Suppressor macrophage treated with lipopolysaccharide for 1 hour (primary cell): Measurements from ENCODE around the gene EFHD2.
A peak's percentile ranks its signal among the peaks of the same experiment; 100 is the strongest.
"Not testable (repeated sequence)": the region's sequence is repeated elsewhere in the genome, so short reads cannot be mapped to it uniquely, and the experiment has no call there.

Source experiments
- DNase-seq, 3 donors: peaks; one replicate each; pipeline ENCODE4 v3.0.0-alpha.2; 2020 to 2022

The EFHD2 gene, protein sequence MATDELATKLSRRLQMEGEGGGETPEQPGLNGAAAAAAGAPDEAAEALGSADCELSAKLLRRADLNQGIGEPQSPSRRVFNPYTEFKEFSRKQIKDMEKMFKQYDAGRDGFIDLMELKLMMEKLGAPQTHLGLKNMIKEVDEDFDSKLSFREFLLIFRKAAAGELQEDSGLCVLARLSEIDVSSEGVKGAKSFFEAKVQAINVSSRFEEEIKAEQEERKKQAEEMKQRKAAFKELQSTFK

DNA sequence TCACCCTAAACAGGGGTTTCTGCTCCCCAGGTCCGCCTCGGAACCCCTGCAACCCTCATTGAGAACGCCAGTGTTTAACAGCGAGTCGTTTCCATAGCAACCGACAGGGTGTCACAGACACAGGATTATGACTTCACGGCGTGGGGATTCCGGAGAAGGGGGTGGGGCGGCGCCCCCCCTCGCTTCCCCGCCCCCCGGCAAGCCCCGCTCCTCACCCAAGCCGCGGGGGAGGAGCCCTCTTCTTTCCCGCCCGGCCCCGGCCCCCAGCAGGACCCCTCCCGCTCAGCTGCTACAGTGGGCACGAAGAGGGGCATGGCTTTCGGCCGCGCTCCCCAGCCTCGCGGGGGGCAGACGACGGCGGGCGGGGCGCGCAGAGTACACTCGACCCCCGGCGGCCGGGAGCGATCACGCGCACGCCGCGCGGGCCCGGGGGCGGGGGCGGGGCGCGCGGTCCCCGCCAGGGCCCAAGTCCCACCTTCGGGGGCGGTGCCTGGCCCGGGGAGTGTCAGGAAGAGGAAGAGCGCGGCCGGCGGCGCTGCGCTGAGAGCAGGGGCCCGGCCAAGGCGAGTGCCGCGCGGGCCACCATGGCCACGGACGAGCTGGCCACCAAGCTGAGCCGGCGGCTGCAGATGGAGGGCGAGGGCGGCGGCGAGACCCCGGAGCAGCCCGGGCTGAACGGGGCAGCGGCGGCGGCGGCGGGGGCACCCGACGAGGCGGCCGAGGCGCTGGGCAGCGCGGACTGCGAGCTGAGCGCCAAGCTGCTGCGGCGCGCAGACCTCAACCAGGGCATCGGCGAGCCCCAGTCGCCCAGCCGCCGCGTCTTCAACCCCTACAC is at the start of gene EFHD2:
Gene EFHD2, plus strand, starts transcription at position 501 of the 835 bp plus-strand sequence. Its CDS starts 84 bp downstream, at position 585.
- DNase-seq = peak; percentile 97 to 99 (median 98)

DNA sequence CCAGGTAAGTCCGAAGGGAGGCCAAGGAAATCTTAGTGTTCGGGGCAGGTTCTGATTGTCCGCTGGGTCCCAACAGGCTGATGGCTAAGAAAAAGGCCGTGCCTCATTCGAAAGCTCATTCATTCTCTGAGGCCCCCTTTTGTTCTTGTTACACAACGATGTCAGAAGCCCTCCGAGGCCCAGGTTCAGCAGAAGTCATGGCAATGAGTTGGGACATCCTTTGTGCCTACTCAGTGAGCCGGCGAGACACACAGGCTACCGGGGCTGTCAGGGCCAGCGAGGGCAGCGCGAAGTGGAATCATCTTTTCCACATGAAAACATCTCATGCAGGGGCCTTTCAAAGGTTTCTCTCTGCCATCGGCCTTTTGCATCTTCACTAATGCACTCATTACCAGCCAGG is 49.0 kb upstream of the EFHD2 start:
- no peak for DNase-seq

DNA sequence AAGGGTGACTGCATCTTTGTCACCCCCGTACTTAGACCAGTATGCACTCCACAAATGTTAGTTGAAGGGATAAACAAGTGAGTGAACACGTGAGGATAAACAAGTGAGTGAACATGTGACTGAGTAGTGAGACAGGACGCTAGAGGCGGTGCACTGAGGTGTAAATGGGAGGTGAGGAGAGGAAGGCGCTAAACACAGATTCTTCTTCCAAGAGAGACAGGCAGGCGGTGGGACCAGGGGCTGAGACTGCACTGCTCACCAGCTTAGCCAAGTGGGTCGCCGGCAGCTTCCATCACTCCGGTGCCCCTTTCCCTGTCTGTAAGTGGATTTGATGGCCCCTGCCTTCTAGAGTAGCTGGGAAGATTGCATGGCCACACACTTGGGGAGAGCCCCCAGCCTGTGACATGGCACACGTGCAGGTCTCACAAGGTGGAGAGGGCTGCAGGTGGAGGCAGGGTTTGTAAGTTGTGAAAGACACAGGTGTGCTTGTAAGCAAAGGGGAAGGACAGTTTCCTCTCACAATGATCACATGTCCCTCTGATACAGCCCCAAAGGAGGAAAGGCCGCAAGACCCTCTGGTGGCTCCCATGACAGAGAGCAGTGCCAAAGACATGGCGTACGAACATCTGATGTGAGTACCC is 47.5 kb upstream of the EFHD2 start:
- DNase-seq = no peak

DNA sequence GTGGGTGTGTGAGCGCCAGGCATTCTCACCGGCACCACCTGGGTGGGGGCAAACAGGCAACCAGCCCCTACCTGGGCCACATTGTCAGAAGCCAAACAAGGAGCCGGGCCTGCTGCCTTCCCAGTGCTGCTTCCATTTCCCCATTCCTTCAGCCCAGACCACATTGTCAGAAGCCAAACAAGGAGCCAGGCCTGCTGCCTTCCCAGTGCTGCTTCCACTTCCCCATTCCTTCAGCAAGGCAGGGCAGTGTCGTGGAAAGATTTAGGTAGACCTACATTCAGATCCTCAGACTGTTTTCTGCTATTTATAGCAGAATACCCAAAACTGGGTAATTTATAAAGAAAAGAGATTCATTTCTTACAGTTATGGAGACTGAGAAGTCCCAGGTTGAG is 47.0 kb upstream of the EFHD2 start:
- peak; percentile 38 to 51 (median 48) for DNase-seq

DNA sequence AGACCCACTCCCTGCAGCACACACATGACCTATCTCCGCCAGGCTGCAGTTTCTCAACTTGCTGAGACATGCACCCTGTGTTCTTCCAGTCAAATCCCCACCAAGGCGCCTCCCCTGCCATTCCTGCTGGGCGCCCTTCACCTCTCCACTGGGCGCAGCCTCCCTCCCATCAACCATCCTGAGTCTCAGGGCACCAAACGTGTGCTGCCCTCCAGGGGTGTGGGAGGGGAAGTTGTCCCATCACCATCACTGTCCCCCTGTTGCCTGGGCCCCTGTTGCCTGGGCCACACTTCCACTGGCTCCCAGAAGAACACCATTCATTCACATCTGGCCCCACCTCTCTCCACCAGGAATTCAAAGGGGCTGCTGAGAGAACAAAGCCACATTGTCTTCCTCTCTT is 44.9 kb upstream of the EFHD2 start:
- DNase-seq = no peak

DNA sequence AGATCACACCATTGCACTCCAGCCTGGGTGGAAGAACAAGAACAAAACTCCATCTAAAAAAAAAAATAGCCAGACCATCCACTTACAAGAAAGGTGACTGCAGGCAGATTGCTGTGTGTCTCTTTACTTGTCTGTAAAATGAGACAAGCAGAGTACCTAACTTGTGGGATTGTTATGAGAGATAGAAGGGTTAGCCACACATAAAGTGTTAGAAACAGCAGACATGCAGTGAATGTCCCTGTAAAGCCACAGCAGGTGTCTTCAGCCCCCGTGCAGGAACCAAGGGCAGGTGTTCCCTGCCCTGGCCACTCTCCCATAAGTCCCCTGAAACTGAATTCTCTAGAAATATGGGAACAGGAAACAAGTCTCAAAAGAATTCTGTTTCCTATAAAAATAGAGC is 40.8 kb upstream of the EFHD2 start:
- no peak for DNase-seq

DNA sequence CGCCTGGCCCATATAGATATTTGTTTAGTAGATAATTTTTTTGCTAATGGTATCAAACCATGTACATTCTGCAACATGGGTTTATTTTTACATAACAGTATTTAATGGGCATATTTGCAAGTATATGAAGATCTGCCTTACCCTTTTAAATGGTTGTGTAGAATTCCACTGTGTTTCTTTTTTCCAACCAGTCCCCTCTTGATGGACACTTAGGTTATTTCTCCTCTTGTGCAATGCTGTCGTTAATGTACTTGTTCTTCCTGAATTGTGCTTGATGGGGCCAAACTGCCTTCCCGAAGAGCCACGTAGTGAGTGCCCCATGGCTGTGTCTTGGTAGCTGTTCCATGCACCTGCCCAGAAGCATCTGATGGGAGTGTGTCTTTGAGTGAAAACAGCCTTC is 39.4 kb upstream of the EFHD2 start:
- no peak for DNase-seq

GRCh38 chr1:15370781-15371520 is 38.7 kb upstream of the EFHD2 start:
- no peak for DNase-seq

DNA sequence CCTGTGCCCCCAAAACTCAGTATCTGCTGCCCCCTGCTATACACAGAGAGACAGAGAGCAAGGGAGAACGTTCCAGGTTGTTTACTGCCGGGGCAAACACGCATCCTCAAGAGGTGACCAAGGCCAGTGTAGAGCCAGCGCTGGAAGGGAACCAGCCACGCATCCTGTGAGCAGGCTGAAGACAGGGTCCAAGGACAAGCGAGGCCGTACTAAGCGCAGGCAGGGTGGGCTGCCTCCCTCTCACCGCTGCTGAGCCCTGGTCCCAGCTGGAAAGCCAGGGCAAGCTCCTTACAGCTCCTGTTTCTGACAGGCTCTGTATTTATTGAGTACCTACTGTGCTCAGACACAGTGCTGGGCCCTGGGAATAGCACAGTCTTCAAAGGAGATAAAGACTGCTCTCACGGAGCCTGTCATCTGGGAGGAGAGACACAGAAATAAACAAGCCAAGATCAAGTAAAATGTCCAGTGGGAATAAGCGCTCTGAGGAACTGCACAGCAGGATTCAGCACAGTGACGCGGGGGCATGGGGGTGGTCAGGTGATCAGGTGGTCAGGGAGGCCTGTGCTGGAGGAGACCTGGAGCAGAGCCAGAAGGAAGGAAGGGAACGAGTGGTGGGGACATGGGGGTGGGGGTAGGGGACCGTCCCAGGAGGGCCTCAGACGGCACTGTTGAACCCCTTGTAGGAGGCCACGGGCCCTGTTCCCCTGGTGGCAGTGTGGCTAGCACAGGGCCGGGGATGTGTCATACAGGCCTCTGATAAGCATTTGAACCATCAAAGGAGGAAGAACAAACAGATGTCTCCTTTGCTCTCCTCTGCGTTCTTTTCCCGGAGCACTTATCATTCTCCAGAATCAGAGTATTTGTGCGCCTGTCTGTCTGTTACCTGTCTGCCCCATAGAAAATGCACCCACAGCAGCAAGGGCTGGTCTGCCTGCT is 37.8 kb upstream of the EFHD2 start:
- peak in 1 of 3 donors; percentile 5 for DNase-seq

DNA sequence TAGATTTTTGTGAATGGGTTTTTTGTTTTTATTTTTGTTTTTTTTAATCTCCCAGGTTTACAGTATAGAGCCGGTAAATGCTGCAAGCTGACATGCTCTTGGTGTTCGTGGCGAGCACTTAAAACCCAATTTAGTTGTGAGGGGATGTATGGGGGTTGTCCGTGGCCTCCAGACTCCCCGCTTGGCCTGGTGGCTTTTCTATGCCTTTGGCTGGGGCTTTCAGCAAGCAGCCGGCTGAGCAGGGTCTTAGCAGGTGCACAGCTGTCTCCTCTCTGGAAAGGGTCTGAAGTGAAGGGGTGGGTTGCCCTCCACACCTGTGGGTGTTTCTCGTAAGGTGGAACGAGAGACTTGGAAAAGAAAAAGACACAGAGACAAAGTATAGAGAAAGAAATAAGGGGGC is 31.0 kb upstream of the EFHD2 start:
- no peak for DNase-seq

- not testable (repeated sequence) for DNase-seq
Observed at GRCh38 chr1:15379151-15379550, 30.5 kb upstream of the EFHD2 start.

DNA sequence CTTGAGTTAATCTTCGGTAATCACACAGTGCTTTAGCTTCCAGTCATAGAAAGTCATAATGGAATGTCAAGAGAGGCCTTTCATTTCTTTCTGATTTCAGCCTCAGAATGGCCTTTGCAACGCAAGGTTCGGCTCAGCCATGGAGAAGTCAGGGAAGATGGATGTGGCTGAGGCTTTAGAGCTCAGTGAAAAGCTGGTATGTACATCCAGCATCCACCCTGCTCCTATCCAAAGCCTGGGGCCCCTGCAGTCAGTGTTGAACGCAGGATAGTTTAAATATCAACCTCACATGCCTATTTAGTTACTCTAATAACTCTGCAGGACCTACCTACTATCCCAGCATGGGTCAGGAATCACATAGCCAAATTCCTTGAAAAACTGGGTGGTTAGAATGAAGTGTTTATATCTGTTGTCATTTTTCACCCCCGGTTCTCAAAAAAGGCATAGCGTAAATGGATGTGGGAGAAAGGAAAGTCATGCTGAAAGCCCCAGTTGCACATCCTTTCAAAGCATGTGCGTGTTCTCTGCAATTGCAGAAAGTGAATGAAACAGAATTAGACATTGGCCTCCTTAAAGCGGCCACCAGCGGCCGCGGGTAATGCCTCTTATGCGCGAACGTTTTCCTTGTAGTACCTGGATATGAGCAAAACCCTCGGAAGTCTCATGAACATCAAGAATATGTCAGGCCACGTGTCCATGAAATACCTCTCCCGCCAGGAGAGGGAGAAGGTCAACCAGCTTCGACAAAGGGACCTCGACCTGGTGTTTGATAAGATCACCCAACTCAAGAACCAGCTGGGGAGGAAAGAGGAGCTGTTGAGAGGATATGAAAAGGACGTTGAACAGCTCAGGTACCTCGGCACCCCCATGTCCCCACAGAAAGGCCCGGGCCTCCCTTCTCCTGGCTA is 28.8 kb upstream of the EFHD2 start:
- DNase-seq = no peak

DNA sequence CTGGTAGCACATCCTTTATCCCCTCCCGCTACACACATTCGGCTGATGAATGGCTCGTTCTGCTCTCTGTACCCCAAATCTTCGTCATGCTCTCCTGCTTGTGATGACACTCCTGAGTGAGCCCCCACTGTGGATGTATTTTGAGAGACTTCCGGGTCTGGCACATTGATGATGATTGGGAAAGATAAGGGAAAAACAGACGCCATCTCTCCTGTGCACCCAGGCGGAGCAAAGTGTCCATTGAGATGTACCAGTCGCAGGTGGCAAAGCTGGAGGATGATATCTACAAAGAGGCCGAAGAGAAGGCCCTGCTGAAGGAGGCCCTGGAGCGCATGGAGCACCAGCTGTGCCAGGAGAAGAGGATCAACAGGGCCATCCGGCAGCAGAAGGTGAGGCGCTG is 27.9 kb upstream of the EFHD2 start:
- DNase-seq = no peak

- no peak for DNase-seq
Observed at GRCh38 chr1:15382601-15383518, 26.8 kb upstream of the EFHD2 start.

- DNase-seq = no peak
Observed at GRCh38 chr1:15383810-15384209, 25.9 kb upstream of the EFHD2 start.

DNA sequence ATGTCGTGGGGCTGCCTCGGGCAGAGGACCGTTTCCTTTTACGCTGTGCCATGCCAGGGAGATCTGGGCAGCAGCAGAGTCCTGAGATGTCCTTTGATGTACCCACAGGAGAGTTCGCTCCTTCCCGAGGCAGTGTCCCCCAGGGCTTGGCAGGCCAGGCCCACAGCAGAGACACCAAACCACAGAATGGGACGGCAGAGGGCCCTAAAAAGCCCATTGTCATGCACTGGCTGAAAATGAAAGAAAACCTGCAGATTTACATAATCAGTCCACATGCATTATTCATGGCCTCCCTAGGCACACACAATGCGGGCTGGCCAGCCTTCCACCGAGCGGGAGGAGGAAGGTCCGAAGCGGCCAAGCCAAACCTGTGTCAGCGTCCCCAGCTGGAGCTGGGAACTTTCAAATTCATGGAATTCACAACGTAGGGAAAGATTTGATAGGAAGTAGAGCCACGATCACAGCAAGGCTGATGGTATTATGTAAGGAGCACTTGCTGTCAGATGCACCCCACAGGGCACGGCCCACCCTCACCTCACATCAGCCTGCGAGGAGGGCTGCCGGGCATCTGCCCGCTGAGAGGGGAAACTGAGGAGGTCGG is 25.3 kb upstream of the EFHD2 start:
- peak; percentile 23 to 64 (median 40) for DNase-seq

DNA sequence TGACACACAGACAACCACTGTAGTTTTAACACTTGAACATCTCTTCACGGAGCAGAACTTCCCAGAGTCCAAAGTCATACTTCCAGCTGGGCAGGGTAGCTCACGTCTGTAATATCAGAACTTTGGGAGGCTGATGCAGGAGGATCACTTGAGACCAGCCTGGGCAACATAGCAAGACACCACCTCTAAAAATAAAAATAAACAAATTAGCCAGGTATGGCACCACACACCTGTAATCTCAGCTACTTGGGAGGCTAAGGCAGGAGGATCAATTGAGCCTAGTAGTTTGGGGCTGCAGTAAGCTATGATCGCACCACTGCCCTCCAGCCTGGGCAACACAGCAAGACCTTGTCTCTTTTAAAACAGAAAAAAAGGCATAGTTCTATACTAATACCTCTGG is 24.3 kb upstream of the EFHD2 start:
- no peak for DNase-seq

DNA sequence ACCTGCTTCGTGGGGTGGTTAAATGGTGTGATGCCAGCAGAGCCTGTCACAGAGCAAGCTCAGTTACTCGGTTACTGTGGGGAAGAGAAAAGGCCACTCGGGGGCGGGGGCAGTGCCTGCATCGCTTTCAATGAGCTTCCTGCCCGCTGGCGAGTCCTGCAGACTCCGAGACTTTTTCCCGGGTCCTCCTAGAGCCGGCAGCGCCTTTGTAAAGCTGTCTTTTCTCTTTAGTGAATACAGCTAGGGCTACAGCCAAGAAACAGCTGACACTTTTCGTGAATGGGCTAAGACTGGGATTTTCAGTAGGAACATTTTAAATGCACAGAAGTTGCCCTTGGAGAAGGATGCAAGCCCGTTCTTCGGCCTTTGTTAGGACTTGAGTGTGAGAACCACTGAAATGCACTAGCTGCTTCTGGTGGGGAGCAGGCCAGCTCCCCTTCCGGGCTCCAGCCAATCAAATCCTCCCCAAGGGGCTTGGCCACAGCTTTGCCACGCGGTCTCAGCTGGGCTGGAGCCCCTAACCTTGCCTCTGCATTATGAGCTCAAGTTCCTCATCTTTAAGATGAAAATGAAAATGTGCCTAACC is 23.4 kb upstream of the EFHD2 start:
- DNase-seq = peak; percentile 37 to 61 (median 43)
